Peyer's patch (tissue), 4 donors: ENCODE measurements around the gene IPMK.

Experiments
- POLR2A ChIP-seq, 2 donors: fragments of 450-650 bp; IDR thresholded peaks; one replicate each; pipeline ENCODE4 v1.5.1; 2017; ENCODE audit warnings: antibody characterized with exemption in 2 of 2, mild to moderate bottlenecking in 2 of 2, moderate library complexity in 2 of 2
- TF ChIP-seq, protein P1 (sequence below), 6 experiments: fragments of 450-650 bp in 4 of 6; fragments of 200-600 bp in 2 of 6; sonication (generic) in 1 of 6; IDR thresholded peaks; one replicate each; pipeline ENCODE4 v1.5.1; 2017 to 2019; ENCODE audit warnings: antibody characterized with exemption in 6 of 6, mild to moderate bottlenecking in 3 of 6, moderate library complexity in 1 of 6

- TF ChIP-seq, protein P1, sequence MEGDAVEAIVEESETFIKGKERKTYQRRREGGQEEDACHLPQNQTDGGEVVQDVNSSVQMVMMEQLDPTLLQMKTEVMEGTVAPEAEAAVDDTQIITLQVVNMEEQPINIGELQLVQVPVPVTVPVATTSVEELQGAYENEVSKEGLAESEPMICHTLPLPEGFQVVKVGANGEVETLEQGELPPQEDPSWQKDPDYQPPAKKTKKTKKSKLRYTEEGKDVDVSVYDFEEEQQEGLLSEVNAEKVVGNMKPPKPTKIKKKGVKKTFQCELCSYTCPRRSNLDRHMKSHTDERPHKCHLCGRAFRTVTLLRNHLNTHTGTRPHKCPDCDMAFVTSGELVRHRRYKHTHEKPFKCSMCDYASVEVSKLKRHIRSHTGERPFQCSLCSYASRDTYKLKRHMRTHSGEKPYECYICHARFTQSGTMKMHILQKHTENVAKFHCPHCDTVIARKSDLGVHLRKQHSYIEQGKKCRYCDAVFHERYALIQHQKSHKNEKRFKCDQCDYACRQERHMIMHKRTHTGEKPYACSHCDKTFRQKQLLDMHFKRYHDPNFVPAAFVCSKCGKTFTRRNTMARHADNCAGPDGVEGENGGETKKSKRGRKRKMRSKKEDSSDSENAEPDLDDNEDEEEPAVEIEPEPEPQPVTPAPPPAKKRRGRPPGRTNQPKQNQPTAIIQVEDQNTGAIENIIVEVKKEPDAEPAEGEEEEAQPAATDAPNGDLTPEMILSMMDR (IDR thresholded peaks at IDR 0.05), result no peak
- no peak for TF ChIP-seq POLR2A (IDR thresholded peaks at IDR 0.05)
Measured at GRCh38 chr10:58300676-58301075, 33.0 kb upstream of the IPMK start.
